GM19351 (cell line): ENCODE results near the gene ARHGAP15.
A peak's percentile ranks its signal among the peaks of the same experiment; 100 is the strongest.

Source experiments
- ATAC-seq: cut with Tn5 transposase; IDR thresholded peaks from one replicate; pipeline ENCODE4 v1.9.1; 2021; ENCODE audit warnings: mild to moderate bottlenecking, moderate library complexity; ENCODE audit not compliant: unreplicated experiment

ARHGAP15 gene

GRCh38 chr2:143700865-143701264 lies 571.6 kb downstream of the ARHGAP15 start:
- ATAC-seq = no peak

GRCh38 chr2:143701785-143702184 lies 572.6 kb downstream of the ARHGAP15 start:
- no peak for ATAC-seq

DNA sequence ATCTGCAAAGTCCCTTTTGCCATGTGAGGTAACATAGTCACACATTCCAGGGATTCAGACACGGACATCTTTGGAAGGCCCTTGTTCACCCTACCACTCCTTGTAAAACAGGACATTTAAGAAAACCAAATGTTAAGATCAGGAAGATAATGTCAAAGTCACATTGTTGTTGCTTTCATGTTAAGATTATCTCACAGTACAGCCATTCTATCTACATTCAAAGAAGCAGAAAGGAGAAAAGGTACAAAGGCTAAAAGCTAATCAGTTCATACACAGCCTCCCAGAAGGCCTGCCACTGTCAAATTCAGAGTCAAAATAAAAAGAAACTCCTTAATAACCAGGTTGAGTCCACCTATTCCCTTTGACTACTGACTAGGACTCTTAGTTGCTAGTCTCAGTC lies 573.7 kb downstream of the ARHGAP15 start:
- ATAC-seq = no peak

GRCh38 chr2:143704451-143705106 lies 575.4 kb downstream of the ARHGAP15 start:
- peak; percentile 93 for ATAC-seq

- peak; percentile 36 for ATAC-seq
Measured at GRCh38 chr2:143705108-143705707, 576.0 kb downstream of the ARHGAP15 start.

DNA sequence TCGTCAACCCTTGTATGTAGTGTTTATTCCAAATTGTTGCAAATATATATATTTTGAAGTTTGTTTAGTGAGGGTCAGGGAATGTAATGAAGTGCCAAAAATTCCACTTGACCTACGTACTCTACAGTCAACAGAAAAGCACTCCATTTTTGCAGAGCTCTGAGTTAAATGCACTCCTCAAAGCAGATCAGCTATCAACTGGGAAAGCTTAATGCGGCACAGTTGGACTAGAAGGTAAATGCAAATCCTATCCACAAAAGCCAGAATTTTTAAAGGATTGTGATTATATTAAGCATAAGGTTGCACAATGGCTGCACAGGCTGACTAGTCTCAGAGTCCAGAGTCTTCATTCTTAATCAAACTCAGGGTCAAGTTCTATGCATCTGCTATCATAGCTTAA lies 577.1 kb downstream of the ARHGAP15 start:
- no peak for ATAC-seq

GRCh38 chr2:143708682-143709081 lies 579.5 kb downstream of the ARHGAP15 start:
- no peak for ATAC-seq

- no peak for ATAC-seq
Measured at GRCh38 chr2:143710196-143710595, 581.0 kb downstream of the ARHGAP15 start.

DNA sequence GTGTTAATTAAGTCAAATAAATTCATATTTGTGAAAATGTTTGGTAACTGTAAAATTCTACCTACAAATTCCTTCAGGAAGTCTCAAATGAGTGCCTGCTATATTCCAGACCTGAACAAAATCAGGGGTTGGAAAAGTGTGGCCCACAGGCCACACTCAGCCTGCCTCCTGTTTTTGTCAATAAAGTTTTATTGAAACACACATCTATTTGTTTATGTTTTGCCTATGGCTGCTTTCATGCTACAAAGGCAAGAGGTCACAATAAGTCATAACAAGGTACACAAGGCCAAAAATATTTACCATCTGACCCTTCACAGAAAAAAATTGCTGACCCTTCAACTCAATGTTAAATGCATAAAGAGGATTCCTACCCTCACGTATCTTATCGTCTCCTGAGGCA lies 581.7 kb downstream of the ARHGAP15 start:
- no peak for ATAC-seq

- ATAC-seq = no peak
Measured at GRCh38 chr2:143716522-143716921, 587.3 kb downstream of the ARHGAP15 start.

- no peak for ATAC-seq
Measured at GRCh38 chr2:143717053-143717452, 587.8 kb downstream of the ARHGAP15 start.

GRCh38 chr2:143717536-143718168 lies 588.4 kb downstream of the ARHGAP15 start:
- ATAC-seq = no peak

DNA sequence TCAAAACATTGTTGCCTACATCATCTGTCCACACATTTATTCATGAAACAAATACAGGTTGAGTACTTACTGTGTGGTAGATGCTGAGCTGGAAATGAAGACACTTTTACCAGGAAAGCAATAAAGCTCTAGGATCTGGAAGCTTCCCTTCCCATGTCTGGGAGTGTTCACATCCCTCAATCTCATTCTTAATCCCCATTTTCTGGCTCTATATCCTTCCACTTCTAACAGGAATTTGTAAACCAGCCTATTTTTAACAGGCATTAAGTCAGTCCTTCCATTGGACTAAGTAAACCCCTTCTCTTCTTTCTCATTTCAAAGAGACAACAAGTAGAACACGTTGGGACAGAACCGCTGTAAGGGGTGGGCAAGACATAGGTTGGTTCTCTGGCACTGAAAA lies 589.5 kb downstream of the ARHGAP15 start:
- no peak for ATAC-seq

DNA sequence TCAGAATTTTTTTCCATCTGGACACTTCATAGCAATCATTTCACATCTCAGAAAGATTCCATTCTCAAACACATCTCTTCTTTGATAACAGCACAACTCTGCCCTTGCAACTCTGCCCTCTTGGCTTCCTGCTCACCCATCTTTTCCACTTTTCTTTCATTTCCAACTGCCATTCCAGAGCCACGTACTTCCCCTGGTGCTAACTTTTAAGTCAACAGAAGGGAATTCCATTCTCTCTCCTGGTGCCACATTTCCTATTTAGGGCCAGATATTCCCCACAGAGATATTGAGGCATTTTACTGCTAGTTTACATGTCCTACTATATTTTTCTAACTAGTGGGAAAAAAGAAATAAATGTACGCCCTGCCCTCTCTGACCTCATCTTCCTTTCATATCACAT lies 590.2 kb downstream of the ARHGAP15 start:
- no peak for ATAC-seq

GRCh38 chr2:143720095-143720664 lies 591.0 kb downstream of the ARHGAP15 start:
- no peak for ATAC-seq

DNA sequence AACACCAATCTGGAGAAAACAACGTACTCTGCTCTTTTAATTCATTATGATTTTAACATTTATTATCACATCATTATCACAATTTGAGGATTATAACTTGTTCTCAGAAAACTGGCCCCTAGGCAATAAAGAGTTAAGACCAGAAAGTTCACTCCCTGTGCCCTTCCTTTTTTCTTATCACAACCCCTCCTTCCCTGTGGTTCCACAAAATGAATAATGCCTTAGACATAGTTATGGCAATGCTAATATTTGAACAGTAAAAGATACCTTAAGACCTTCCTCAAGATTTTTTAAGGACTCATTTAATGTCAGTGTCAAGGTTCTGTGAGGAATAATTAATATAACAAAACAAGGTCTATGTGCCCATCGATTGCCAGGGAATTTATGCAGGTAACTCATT lies 596.2 kb downstream of the ARHGAP15 start:
- ATAC-seq = no peak

GRCh38 chr2:143726151-143726845 lies 597.1 kb downstream of the ARHGAP15 start:
- ATAC-seq = no peak

GRCh38 chr2:143728498-143728897 lies 599.3 kb downstream of the ARHGAP15 start:
- ATAC-seq = no peak

GRCh38 chr2:143729296-143729814 lies 600.1 kb downstream of the ARHGAP15 start:
- no peak for ATAC-seq

DNA sequence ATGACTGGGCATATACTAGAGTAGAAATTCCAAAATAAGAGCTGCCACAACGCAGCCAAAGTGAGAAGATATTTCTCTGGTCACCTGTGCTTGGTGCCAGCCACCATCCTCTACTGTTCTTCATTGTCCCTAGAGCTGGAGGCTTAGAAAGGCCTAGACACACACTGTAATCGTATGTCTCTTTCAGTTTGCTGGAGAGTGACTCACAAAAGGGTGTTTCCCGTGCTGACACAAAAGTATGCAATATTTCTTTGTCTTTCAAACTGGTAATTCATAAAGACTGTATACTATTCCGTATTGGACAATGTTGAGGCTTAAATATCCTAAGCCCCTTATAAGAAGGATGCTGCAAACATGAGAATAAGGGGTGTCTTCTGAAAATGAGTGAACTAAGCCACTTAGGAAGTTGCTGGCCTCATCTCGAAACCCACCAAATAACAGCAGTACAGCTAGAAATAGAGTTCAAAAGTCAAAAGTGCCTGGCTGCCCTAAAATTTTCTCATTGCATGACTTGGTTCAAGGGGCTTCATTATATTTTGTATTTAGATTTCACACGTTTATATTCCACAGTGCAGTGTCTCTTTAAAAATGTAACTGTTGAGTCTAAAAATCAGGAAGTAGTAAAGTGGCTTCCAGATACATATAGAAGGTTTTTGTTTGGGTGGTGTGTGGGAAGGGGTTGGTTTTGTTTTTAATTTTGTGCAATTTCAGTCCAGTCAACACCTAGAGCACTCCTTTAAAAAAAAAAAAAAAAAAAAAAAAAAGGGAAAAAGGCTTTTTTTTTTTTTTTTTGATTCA lies 601.1 kb downstream of the ARHGAP15 start:
- ATAC-seq = peak; percentile 78

GRCh38 chr2:143730953-143731260 lies 601.7 kb downstream of the ARHGAP15 start:
- peak; percentile 40 for ATAC-seq
